GM19099 (cell line): Measurements from ENCODE around the gene KASH5.
A peak's percentile ranks its signal among the peaks of the same experiment; 100 is the strongest.

Experiments
- POLR2A ChIP-seq: IDR thresholded peaks from 3 replicates; pipeline ENCODE4 v1.6.1; 2011; ENCODE audit warnings: low read depth; ENCODE audit not compliant: insufficient read length; ENCODE audit errors: extremely low read depth

The KASH5 gene

GRCh38 chr19:49445997-49446396 lies 57.9 kb downstream of the KASH5 start:
- no peak for TF ChIP-seq POLR2A

DNA sequence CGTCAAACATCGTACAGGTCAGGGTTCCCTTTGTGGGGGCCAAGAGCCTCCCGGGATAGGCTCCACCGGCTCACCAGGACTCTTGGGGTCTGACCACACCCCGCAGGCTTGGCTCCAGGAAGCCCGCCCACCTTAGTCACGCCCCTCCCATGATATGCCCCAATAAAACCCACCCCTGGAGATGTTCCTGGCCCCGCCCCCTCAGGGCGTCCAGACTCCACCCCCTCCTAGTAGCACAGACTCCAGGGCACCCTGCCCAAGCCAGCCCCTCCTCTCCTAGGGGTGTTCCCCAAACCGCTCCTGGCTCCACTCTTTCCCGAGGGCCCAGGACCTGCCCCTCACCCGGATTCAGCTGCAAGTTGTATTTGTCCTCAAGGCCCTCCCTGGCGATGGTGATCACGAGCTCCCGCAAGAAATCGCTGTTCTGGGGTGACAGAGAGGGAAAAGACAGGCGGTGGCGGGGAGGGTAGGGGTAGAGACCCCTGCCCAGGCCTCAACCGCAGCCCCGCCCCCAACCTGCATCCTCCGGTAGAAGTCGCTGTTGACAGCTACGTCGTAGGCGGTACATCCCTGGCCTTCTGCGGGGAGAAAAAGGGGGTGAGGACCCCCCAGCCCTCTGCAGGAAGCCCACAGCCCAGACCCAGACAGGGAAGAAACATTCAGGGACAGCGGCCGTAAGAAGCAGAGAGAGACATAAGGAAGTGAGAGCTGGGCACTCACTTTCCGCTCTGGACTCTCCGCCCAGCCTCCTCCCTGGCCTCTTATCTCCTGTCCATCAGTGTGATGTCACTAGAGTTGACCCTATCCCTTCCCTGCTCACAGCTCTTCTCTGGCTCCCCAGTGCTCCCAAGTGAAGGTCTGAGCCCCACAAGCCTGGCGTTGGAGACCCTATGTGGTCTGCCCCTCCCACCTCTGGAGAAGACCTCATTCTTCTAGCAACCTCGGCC lies 59.7 kb downstream of the KASH5 start:
- no peak for TF ChIP-seq POLR2A

- TF ChIP-seq POLR2A: no peak
These were observed 60.4 kb downstream of the KASH5 start for GRCh38 chr19:49448432-49448786.

DNA sequence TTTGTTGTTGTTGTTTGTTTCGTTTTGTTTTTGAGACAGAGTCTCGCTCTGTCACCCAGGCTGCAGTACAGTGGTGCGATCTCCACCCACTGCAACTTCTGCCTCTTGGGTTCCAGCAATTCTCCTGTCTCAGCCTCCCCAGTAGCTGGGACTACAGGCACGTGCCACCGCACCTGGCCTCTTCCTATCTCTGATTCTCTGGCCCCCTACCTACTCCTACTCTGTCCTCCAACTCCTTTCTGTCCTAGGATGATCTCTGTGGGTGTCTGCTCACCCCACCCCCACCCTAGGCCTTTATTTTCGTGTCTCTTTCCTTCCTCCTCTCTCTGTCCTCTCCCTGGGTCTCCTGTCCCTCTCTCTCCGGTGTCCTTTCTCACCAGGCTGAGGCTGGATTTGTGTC lies 62.4 kb downstream of the KASH5 start:
- no peak for TF ChIP-seq POLR2A

DNA sequence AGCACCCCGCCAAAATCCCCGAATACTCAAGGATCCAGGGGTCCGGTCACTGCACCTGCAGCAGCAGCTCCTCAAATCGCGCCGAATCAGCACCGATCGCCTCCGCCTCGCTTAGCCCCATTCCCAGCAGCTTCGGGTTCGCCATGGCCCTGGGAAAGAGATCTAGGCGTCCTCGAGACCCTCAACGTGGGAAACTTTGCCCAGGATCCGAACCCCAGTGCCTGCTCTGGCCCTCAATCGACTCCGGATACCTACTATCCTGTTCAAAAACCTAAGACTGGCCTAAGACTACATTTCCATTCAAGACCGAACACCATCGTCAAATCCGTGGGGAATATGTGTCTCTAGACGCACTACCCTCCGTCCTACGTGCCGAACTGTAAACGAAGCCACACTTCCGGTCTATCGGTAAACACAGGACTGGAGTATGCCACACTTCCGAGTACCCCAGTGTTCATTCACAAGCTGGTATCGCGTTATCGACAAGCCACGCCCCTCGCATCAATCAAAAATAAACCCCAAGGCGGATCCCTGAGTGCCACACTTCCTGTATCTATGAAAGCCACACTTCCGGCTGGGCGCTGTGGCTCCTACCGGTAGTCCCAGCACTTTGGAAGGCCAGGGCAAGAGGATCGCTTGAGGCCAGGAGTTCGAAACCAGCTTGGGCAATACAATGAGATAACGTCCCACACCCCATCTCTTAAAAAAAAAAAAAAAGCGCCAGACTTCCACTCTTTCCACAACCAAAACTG lies 63.6 kb downstream of the KASH5 start, which contains the start of gene PIH1D1:
Gene PIH1D1, minus strand, starts transcription at position 385 of the 752 bp plus-strand sequence. Its CDS starts 240 bp downstream, at position 145.
- peak; percentile 83 for TF ChIP-seq POLR2A

GRCh38 chr19:49453013-49453756 lies 65.1 kb downstream of the KASH5 start, which contains the start of gene ALDH16A1:
ALDH16A1 (plus strand) TSS chr19:49453225; CDS start chr19:49453332, 107 bp downstream.
- peak; percentile 98 for TF ChIP-seq POLR2A

DNA sequence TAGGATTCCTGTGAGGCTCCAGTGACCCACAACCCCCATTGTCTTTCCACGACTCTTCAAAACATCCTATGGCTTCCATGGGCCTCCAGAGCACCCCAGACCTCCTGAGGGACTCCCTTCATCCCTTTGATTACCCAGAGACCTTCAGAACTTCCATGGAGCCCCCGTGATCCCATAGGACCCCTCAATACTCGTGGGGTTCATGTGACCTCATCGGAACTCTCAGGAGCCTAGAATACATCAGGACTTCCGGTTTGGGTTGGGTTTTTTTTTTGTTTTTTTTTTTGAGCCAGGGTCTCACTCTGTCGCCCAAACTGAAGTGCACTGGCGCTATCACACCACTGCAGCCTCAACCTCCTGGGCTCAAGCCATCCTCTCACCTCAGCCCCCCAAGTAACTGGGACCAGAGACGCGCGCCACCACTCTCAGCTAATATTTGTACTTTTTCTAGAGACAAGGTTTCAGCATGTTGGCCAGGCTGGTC lies 65.8 kb downstream of the KASH5 start:
- no peak for TF ChIP-seq POLR2A

DNA sequence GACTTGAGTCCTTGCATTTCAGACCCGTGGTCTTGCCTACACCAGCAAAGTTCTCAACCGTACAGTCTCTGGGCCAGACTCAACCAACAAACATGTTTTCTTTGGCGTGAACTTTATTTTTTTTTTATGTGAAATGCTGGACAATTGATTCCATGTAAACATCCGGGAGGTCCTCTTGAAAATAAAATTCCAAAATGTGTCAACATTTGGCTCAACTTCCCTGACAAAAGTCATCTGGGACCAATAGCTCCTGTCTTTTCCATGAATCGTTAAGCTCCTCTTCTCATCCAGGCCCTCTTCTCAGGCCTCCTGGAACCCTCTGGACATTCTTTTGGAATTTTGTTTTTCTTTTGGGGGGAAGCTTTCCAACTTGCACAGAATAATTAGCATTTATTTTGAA lies 67.7 kb downstream of the KASH5 start:
- TF ChIP-seq POLR2A: no peak

GRCh38 chr19:49456326-49456725 lies 68.3 kb downstream of the KASH5 start:
- TF ChIP-seq POLR2A: no peak

GRCh38 chr19:49458567-49458903 lies 70.5 kb downstream of the KASH5 start:
- TF ChIP-seq POLR2A: no peak

DNA sequence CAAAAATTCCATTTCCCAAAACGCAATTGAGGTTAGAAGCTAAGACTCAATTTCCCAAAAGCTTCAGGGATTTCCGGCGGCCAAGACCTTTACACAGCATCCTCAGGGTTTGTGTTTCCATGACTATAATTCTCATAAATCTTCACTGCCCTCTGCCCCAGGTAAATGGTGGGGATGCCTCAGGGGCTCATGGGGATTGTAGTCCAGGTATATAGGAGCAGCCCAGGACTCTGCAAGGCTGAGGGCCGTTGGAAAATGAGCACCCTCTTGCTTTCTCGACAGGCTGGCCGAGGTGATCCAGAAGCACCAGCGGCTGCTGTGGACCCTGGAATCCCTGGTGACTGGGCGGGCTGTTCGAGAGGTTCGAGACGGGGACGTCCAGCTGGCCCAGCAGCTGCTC lies 71.3 kb downstream of the KASH5 start:
- TF ChIP-seq POLR2A: no peak

- no peak for TF ChIP-seq POLR2A
These were observed 73.6 kb downstream of the KASH5 start for GRCh38 chr19:49461656-49462055.

GRCh38 chr19:49462492-49462891 lies 74.4 kb downstream of the KASH5 start:
- TF ChIP-seq POLR2A: no peak

- TF ChIP-seq POLR2A: no peak
These were observed 76.1 kb downstream of the KASH5 start for GRCh38 chr19:49463960-49464740.
